Measurements from ENCODE around the gene NEK11. TPM values are rescaled to one million over a fixed set of nuclear protein-coding genes. Genes with fewer than 3 reads are reported as not detected.

Gene NEK11
- total RNA-seq (1 to 10 TPM; 1.5 to 4.3 (median 2.1) TPM), polyA plus RNA-seq (1 to 10 TPM in 1 of 2 donors, under 1 TPM in 1; 0.38 to 1.7 TPM)
- long read RNA-seq, donor 1, partial matches to known transcripts = 1 of 2 reads
- long read RNA-seq, donor 1, other reads (novel, unspliced or antisense) = 1 of 2 reads
- long read RNA-seq, donor 2, partial matches to known transcripts = 3 of 6 reads
- long read RNA-seq, donor 2, other reads (novel, unspliced or antisense) = 2 of 6 reads
- long read RNA-seq, donor 3, partial matches to known transcripts = 0 of 5 reads
- long read RNA-seq, donor 3, other reads (novel, unspliced or antisense) = 5 of 5 reads

DNA sequence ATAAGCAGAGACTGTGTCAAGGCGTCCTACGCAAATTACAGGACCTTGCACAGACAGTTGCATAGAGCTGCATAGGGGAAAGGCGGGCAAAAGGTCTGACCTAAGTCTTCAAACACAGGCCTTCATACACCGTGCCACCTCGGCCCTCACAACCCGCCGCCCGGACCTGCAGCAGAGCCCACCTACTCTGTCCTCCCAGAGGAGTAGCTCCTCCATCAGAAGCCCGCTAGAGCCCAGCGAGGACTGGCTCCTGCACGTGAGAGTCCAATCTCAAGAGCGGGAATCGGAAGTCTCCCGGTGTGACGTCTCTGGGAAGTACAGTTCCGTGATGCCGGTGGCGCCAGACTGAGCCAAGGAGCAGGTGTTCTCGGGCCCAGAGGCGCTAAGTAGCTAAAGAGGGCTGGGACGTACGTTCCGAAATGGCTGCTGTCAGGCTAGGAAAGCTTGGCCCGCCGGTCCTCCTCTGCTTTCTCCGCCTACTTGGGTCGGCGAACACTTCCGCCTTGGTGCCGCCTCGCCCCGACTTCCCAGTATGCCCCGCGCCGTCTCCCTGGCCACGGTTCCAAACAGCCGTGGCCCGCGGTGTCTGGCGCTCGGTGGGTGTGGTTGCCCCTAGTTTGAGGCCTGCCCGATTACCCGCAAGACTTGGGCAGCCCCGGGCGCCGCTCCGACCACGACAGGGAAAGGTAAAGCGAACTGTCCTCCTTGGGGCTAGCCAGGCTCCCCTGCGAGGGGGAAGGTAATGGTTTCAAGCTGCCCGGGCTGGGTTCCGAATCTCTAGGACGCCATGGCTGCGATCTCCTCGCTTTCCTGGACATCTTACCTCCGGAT lies at the start of gene NEK11, which contains the start of gene ASTE1:
Gene NEK11 (plus strand): TSS at position 557 of the 831 bp plus-strand sequence. CDS start 2,832 bp downstream, outside the sequence.
Gene ASTE1 (minus strand): TSS at position 505 of the 831 bp plus-strand sequence. CDS start 1,519 bp downstream, outside the sequence.
- H3K27ac ChIP-seq = peak within 1 kb of the TSS; percentile 57 to 93 (median 84)
- peaks cover 0 to 50% (median 21%) of the 10 kb centered on the region in 12 donors for H3K4me1 ChIP-seq
- H3K27me3 ChIP-seq = no peaks in the 10 kb centered on the region
- WGBS, 4 donors = 1% methylated on average over 33 to 56 of the region's 56 CpGs
- peak; percentile 95 to 99 (median 99) for ATAC-seq
- peak; percentile 89 to 95 (median 92) for DNase-seq
- H3K9me3 ChIP-seq = no peaks in the 10 kb centered on the region
- peaks cover 0 to 26% (median 7%) of the 10 kb centered on the region in 9 donors for H3K36me3 ChIP-seq
- H3K4me3 ChIP-seq = peak within 1 kb of the TSS; percentile 58 to 90 (median 68)
- peak in 1 of 2 donors; percentile 51 for TF ChIP-seq POLR2A (IDR thresholded peaks at IDR 0.05)
- TF ChIP-seq CTCF (IDR thresholded peaks at IDR 0.05) = no peak
- intact Hi-C loops (cut with DNase I) = loop anchor here in 3 of 10 donors (5.0 to 10.0 kb wide), 4 partner anchors 356 to 1008 kb away; partner anchors contain the start of genes NUDT16 (in 2 of the 3), CPNE4 (in 1 of the 3) and MRPL3 (in 1 of the 3)

DNA sequence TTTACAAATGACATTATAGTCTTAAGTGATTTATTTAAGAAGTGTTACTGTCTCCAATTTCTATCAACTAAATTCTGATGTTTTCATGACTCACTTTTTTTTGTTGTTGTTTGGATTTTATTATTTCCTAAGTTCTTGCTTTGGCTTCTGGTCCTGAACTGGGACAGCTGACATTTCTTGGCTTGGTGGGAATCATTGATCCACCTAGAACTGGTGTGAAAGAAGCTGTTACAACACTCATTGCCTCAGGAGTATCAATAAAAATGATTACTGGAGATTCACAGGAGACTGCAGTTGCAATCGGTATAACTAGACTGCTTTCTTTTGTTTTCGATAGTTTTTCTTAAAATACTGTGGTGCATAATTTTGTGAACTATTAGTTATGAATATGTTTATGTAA lies 47.6 kb upstream of the NEK11 start:
- H3K36me3 ChIP-seq = peaks cover 0 to 98% (median 52%) of the 10 kb centered on the region in 9 donors
- ATAC-seq = no peak

GRCh38 chr3:130981469-130981868 lies 45.2 kb upstream of the NEK11 start:
- intact Hi-C loops (cut with DNase I) = no loop called here
- Histone ChIP-seq H3K27me3 (no peaks in the 10 kb centered on the region), H3K4me1 (peaks cover 0 to 4% (median 0%) of the 10 kb centered on the region in 12 donors), H3K9me3 (no peaks in the 10 kb centered on the region), H3K27ac (no peak overlapping the region), H3K4me3 (no peak overlapping the region), H3K36me3 (peaks cover 0 to 85% (median 31%) of the 10 kb centered on the region in 9 donors)
- 88 to 94% (median 92%) methylated on average over 2 of the region's 2 CpGs for WGBS, 4 donors
- TF ChIP-seq POLR2A (IDR thresholded peaks at IDR 0.05) = no peak
- no peak for TF ChIP-seq CTCF (IDR thresholded peaks at IDR 0.05)
- DNase-seq (no peak), ATAC-seq (no peak)

More for the DNA sequence above, 47.6 kb upstream of the NEK11 start:
- Histone ChIP-seq H3K27me3 (no peaks in the 10 kb centered on the region), H3K27ac (no peak overlapping the region), H3K9me3 (no peaks in the 10 kb centered on the region), H3K4me3 (no peak overlapping the region), H3K4me1 (peaks cover 0 to 4% (median 0%) of the 10 kb centered on the region in 12 donors)
- no peak for TF ChIP-seq POLR2A (IDR thresholded peaks at IDR 0.05)
- intact Hi-C loops (cut with DNase I) = no loop called here
- 95 to 97% (median 96%) methylated on average over 2 of the region's 2 CpGs for WGBS, 4 donors
- DNase-seq = no peak

DNA sequence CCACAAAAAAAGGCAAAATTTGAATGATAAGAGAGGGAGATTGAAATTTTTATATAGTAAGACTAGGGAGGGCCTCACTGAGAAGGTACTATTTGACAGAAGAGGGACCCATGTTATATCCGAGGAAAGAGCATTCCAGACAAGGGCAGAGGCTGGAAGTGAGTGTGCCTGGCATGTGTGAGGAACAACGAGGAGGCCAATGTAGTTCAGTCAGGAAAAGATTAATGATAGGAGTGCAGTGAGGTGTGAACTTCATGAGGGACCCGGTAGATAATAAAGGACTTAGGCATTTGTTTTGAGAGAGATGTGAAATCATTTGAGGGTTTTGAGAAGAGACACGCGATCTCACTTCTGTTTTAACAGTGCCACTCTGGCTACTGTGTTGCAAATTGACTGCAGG lies 36.4 kb upstream of the NEK11 start:
- DNase-seq = no peak
- Histone ChIP-seq H3K9me3 (no peaks in the 10 kb centered on the region), H3K4me1 (no peaks in the 10 kb centered on the region), H3K27me3 (no peaks in the 10 kb centered on the region), H3K4me3 (no peak overlapping the region), H3K27ac (no peak overlapping the region), H3K36me3 (peaks cover 0 to 48% (median 29%) of the 10 kb centered on the region in 9 donors)
- no peak for TF ChIP-seq POLR2A (IDR thresholded peaks at IDR 0.05)
- no peak for TF ChIP-seq CTCF (IDR thresholded peaks at IDR 0.05)
- no peak for ATAC-seq
- intact Hi-C loops (cut with DNase I) = no loop called here
- WGBS, 4 donors = 55 to 65% (median 60%) methylated on average over 5 of the region's 5 CpGs
